Measurements from ENCODE around the gene STXBP2. TPM values are rescaled to one million over a fixed set of nuclear protein-coding genes. Genes with fewer than 3 reads are reported as not detected.

Gene STXBP2
- total RNA-seq, 4 donors from 2014 or later: 117 to 245 (median 199) TPM

DNA sequence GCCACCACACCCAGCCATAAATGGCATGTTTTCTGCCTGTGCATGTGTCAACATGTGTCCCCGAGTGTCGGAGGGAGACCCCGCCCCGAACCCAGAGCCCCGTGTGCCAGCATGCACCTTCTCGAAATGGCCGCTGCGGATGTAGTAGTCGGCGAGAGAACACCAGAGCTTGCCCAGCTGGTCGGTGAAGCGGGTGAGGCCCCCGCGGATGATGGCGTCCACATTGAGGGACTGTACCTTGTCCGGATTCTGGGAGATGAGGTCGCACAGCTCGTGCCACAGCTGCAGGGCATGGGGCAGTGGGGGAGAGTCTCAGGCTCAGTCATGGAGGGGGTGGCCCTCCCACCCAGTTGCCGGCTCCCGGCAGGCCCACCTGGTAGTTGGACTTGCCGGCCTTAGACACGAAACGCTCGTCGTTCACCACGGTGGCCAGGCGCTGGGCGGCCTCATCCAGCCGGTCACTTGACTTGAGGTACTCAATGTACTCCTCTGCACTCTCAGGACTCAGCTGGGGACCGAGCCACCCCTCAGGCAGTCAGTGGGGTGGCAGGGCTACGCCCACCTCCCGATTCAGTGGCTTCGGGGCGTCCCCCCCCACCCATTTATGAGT lies 11.0 kb upstream of the STXBP2 start:
- peaks cover 12 to 22% (median 18%) of the 10 kb centered on the region in 4 donors for H3K4me1 ChIP-seq
- DNase-seq: no peak
- no peaks in the 10 kb centered on the region for H3K9me3 ChIP-seq
- TF ChIP-seq, protein P1, sequence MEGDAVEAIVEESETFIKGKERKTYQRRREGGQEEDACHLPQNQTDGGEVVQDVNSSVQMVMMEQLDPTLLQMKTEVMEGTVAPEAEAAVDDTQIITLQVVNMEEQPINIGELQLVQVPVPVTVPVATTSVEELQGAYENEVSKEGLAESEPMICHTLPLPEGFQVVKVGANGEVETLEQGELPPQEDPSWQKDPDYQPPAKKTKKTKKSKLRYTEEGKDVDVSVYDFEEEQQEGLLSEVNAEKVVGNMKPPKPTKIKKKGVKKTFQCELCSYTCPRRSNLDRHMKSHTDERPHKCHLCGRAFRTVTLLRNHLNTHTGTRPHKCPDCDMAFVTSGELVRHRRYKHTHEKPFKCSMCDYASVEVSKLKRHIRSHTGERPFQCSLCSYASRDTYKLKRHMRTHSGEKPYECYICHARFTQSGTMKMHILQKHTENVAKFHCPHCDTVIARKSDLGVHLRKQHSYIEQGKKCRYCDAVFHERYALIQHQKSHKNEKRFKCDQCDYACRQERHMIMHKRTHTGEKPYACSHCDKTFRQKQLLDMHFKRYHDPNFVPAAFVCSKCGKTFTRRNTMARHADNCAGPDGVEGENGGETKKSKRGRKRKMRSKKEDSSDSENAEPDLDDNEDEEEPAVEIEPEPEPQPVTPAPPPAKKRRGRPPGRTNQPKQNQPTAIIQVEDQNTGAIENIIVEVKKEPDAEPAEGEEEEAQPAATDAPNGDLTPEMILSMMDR (IDR thresholded peaks at IDR 0.05): no peak
- TF ChIP-seq POLR2A (IDR thresholded peaks at IDR 0.05): no peak
- H3K36me3 ChIP-seq: peaks cover 0 to 55% (median 0%) of the 10 kb centered on the region in 3 donors
- no peak overlapping the region for H3K4me3 ChIP-seq
- H3K27ac ChIP-seq: no peak overlapping the region
- no peaks in the 10 kb centered on the region for H3K27me3 ChIP-seq

DNA sequence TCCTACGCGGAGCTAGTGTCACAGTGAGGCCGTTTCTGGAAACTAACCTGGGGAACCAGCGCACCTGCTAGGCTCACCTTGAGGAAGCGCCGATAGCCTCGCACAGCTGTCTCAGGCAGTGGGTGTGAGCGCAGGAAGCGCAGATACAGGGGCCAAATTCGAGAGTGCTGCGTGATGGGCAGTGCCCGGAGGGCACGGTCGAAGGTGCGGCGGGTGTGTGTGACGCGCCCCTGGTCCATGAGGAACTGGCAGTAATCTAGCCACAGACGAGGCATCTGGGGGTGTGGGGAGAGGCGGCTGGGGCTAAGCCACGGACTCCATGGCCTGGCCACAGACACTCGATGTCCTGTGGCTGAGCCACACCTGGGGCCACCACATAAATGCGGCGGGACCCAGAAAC lies 9.7 kb upstream of the STXBP2 start:
- H3K4me3 ChIP-seq: no peak overlapping the region
- H3K4me1 ChIP-seq: peaks cover 12 to 24% (median 20%) of the 10 kb centered on the region in 4 donors
- no peak for TF ChIP-seq POLR2A (IDR thresholded peaks at IDR 0.05)
- TF ChIP-seq, protein P1 (IDR thresholded peaks at IDR 0.05): no peak
- DNase-seq: no peak
- peaks cover 0 to 42% (median 0%) of the 10 kb centered on the region in 3 donors for H3K36me3 ChIP-seq
- no peak overlapping the region for H3K27ac ChIP-seq
- H3K27me3 ChIP-seq: no peaks in the 10 kb centered on the region
- H3K9me3 ChIP-seq: no peaks in the 10 kb centered on the region

DNA sequence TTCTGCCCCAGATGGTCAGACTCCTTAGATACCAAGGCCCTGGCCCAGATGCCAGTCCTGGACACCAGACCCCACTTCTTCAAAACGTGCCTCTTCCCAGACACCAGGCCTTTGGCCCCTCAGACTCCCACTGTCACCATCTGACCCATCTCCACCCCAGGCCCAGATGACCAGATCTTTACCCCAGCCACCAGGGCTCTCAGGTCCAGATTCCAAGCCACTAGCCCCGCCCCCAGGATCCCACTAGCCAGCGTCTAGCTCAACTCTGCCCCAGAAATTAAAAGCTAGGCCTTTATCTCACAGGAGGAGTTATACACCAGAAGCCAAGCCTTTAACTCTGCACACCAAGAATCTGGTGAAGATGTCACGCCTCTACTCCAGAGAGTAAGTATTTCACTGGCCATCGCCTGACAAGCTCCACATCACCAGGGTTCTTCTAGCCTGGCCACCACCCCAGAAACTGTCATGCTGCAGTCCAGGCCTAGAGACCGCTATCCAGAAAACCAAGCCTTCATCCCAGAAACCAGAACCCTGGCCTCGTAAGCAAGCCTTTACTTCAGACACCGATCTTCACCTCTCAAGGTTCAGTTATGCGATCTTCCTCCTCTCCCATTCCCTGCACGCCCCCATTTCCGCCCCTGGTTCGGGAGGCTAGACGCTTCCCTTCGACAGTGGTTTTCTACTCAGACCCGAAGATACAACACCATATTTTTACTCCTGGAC lies 8.2 kb upstream of the STXBP2 start:
- no peaks in the 10 kb centered on the region for H3K27me3 ChIP-seq
- H3K4me3 ChIP-seq: peak overlapping the region; percentile 70 to 99 (median 88)
- TF ChIP-seq POLR2A (IDR thresholded peaks at IDR 0.05): no peak
- TF ChIP-seq, protein P1 (IDR thresholded peaks at IDR 0.05): no peak
- no peak for DNase-seq
- no peaks in the 10 kb centered on the region for H3K9me3 ChIP-seq
- H3K27ac ChIP-seq: peak overlapping the region; percentile 74 to 82 (median 82)
- H3K36me3 ChIP-seq: peaks cover 0 to 27% (median 0%) of the 10 kb centered on the region in 3 donors
- peaks cover 12 to 24% (median 20%) of the 10 kb centered on the region in 4 donors for H3K4me1 ChIP-seq

GRCh38 chr19:7629347-7630054 lies 7.4 kb upstream of the STXBP2 start, which contains the start of the genes PET100 and XAB2:
PET100 (plus strand) TSS chr19:7629793; CDS start chr19:7629834, 41 bp downstream.
XAB2 (minus strand) TSS chr19:7629545; CDS start chr19:7629527, 18 bp downstream.
- Histone ChIP-seq H3K4me3 (peak within 1 kb of the TSS; percentile 70 to 99 (median 88)), H3K9me3 (no peaks in the 10 kb centered on the region), H3K27me3 (no peaks in the 10 kb centered on the region), H3K27ac (peak within 1 kb of the TSS; percentile 74 to 82 (median 82)), H3K4me1 (peaks cover 12 to 24% (median 20%) of the 10 kb centered on the region in 4 donors), H3K36me3 (peaks cover 0 to 20% (median 0%) of the 10 kb centered on the region in 3 donors)
- DNase-seq: peak; percentile 96 to 99 (median 96)
- TF ChIP-seq POLR2A (IDR thresholded peaks at IDR 0.05): peak; percentile 34 to 36
- TF ChIP-seq, protein P1 (IDR thresholded peaks at IDR 0.05): no peak

DNA sequence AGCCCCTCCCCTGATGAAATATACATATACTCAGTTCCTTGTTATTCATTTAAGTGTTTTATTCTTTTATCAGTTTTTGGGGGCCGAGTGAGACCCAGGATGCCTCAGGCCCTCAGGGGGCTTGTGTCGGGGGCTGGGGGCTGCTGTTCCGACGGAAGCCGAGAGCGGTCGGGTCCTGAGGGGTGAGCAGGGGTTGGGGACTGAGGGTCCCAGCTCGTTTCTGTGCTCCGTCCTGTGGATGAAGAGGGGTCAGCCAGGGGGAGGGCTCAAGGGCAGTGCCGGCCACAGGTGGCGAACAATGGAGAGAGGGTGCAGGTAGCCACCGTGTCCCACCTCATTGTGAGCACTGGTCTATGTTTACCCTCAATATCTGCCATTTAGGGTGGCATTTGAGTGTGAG lies 5.3 kb upstream of the STXBP2 start:
- TF ChIP-seq, protein P1 (IDR thresholded peaks at IDR 0.05): no peak
- TF ChIP-seq POLR2A (IDR thresholded peaks at IDR 0.05): no peak
- H3K27ac ChIP-seq: no peak overlapping the region
- H3K4me3 ChIP-seq: no peak overlapping the region
- peaks cover 0 to under 1% (median 0%) of the 10 kb centered on the region in 3 donors for H3K36me3 ChIP-seq
- no peak for DNase-seq
- no peaks in the 10 kb centered on the region for H3K27me3 ChIP-seq
- H3K4me1 ChIP-seq: peaks cover 12 to 30% (median 21%) of the 10 kb centered on the region in 4 donors
- no peaks in the 10 kb centered on the region for H3K9me3 ChIP-seq
